LNCaP clone FGC (cell line): ENCODE results near the gene DDX28.

ENCODE experiments used
- DNase-seq: peaks from one replicate; pipeline ENCODE4 v3.0.0-alpha.2; 2011; ENCODE audit warnings: low read depth
- H3K4me3 ChIP-seq: 2 replicates; pipeline ENCODE4 v1.5.1; 2011; ENCODE audit warnings: mild to moderate bottlenecking, low read depth, low read length, control low read depth
- CTCF ChIP-seq: IDR thresholded peaks from 2 replicates; pipeline ENCODE4 v1.5.1; 2012; ENCODE audit warnings: mild to moderate bottlenecking; ENCODE audit not compliant: control insufficient read depth, insufficient read depth; ENCODE audit errors: extremely low read depth

Gene DDX28

GRCh38 chr16:68068926-68069325, 45.9 kb upstream of the DDX28 start:
- no peak for DNase-seq
- no peak for TF ChIP-seq CTCF
- H3K4me3 ChIP-seq, result no peak overlapping the region

- H3K4me3 ChIP-seq, result no peak overlapping the region
- no peak for TF ChIP-seq CTCF
- DNase-seq, result no peak
These were observed 43.7 kb upstream of the DDX28 start for GRCh38 chr16:68066763-68067162.

GRCh38 chr16:68065716-68066305, 42.8 kb upstream of the DDX28 start:
- no peak for DNase-seq
- no peak overlapping the region for H3K4me3 ChIP-seq
- no peak for TF ChIP-seq CTCF

GRCh38 chr16:68064791-68065365, 41.8 kb upstream of the DDX28 start:
- peak; percentile 79 for TF ChIP-seq CTCF
- no peak for DNase-seq

GRCh38 chr16:68062910-68063393, 39.9 kb upstream of the DDX28 start:
- no peak for DNase-seq
- H3K4me3 ChIP-seq, result no peak overlapping the region
- no peak for TF ChIP-seq CTCF

More at GRCh38 chr16:68064791-68065365, 41.8 kb upstream of the DDX28 start:
- no peak overlapping the region for H3K4me3 ChIP-seq

GRCh38 chr16:68061396-68061795, 38.4 kb upstream of the DDX28 start:
- DNase-seq, result no peak
- H3K4me3 ChIP-seq, result no peak overlapping the region
- TF ChIP-seq CTCF, result no peak

GRCh38 chr16:68059804-68060203, 36.8 kb upstream of the DDX28 start:
- TF ChIP-seq CTCF, result no peak
- no peak overlapping the region for H3K4me3 ChIP-seq
- no peak for DNase-seq
